Right hindlimb (tissue), 1 donor: ENCODE measurements around the gene DSCAML1.

Experiments used
- DNase-seq: peaks from one replicate; pipeline ENCODE4 v3.0.0-alpha.2; 2018

Gene DSCAML1

GRCh38 chr11:117382746-117383145, 414.3 kb downstream of the DSCAML1 start:
- no peak for DNase-seq

DNA sequence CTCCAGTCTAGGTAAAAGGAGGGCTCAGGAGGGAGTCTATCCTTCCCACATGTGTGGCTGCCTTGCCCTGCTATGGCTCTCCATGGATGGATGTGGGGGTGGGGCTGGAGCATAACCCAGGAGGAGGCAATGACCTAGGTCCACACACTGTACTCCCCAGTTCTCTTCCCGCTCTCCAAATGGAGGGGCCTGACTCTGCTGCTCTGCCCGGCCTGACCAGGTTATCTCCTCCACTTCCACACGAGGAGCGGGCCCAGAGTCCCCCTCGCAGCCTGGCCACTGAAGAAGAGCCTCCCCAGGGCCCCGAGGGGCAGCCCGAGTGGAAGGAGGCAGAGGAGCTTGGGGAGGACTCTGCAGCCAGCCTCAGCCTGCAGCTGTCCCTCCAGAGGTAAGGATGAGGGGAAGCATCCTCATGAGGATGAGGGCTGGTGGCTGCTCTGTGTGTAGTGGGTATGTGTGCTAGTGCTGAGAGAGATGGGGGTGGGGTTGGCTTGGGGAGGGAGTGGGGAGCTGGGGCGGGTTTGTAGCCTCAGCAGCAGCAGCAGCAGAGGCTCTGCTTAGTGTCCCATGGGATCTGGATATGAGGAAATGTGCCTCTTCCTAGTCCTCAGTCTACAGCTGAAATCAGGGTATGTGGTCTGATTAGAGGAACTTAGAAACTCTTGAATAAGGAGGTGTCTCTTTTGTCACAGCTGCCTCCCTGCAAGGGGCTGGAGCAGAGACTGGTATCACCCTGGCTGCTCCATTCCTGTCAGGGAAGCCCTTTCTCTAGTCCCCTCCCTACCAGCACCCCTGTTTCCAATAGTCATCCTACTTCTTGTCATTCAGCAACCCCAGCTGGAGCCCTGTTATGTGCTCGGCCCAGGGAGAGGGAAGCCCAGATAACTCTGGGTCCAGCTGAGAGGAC, 415.3 kb downstream of the DSCAML1 start:
- no peak for DNase-seq

DNA sequence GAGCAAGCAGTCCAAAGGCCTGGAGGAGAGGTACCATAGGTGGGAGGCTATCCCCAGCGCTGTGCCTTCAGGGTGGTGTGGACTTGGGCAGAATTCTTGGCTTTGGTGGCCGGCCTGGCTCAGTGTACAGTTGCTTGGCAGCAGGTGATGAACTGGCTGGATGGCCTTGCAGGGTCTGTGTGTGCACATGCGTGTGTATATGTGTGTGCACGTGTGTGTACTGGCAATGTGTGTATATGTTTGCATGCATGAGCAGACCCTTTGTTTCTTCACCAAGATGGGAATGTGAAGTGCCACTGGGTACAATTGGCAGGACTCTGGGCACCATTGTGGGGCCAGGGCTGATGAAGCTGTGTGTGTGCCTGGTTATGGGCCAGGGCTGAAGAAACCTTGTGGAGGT, 416.3 kb downstream of the DSCAML1 start:
- DNase-seq, result no peak

- no peak for DNase-seq
Measured at GRCh38 chr11:117378976-117379865, 417.8 kb downstream of the DSCAML1 start.
